Activated CD4-positive, CD25-positive, alpha-beta regulatory T cell treated with anti-CD3 and anti-CD28 coated beads, Interleukin-2, amount 50 U/mL, for 72 hours (primary cell): ENCODE results near the gene TXNRD2.

ENCODE experiments used
- DNase-seq: peaks from one replicate; pipeline ENCODE4 v3.0.0; 2021

The TXNRD2 gene

DNA sequence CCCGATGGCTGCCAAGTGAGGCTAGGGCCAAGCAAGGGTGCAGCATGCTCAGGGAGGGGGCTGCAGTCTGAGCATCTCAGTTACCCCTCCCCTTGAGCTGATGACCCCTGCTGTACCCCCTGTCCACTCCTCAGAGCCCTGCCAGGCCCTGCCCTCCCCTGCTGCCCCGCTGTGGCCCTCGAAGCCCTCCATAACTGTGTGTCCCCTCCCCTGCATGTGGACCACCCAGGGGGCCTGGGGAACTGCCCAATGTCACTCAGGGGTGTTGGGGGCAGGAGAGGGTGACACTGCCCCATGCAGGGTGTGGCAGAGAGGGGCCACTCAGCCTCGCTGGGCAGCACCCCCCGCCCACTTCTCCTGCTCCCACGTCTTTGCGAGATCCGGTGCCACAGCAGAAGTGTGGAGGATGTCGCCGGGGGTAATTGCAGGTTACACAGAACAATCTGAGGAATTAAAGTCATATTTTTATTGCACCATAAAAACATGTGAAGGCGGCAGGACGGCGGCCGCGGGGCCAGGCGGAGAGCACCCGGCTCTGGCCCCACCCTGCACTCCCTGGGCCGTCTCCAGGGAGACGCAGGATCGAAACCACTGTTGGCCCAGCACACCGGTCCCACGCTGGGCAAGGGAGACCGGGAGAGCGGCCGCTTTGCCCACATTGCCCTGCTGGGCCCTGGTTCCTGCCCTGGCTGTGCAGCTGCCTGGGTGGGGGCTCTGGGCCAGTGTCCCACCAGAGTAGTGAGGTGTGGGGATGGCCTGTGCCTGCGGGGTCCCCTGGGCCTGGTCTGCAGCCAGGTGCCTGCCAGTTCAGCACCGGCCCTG is 68.3 kb downstream of the TXNRD2 start:
- no peak for DNase-seq

- peak; percentile 25 for DNase-seq
Observed at GRCh38 chr22:19872779-19873137, 68.9 kb downstream of the TXNRD2 start.

- DNase-seq: peak; percentile 27
Observed at GRCh38 chr22:19871845-19872778, 69.5 kb downstream of the TXNRD2 start.

DNA sequence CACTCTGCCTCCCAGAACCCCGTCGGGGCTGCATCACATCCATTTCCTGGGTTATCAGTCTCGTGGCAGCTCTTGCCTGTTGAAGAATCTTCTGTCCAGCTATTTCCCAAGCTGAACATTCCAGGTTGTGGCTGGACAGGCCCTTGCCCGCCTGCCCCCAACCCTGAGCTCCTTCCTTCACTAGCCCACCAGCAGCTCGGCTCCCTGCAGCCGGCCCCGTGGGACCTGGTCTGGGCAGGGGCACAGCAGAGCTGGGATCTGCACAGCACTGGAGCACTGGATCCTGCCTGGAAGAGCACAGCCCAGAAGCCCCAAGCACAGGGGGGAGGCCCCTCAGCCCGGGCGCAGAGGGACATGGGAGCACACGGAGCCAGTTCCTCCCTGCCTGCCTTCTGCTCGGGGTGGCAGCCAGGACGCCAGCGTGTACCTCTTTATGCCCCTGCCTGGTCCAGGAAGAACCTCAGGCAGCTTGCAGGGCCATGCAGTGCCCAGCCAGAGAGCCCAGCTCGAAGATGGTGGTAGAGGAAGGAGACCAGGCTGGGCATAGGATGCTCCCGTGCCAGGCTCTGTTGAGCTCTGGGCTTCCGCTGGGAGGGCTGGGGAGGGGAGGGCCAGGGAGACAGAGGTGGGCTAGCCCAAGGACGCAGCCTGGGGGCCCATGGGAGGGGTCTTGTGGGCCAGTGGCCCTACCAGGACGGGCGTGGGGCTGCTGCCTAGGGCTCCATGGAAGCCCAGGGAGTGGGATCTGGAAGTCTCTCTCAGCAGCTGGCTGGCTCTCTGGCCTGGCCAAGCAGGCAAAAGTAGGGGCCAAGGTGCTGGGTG is 70.4 kb downstream of the TXNRD2 start:
- no peak for DNase-seq

GRCh38 chr22:19870153-19871022 is 71.2 kb downstream of the TXNRD2 start:
- DNase-seq: no peak

DNA sequence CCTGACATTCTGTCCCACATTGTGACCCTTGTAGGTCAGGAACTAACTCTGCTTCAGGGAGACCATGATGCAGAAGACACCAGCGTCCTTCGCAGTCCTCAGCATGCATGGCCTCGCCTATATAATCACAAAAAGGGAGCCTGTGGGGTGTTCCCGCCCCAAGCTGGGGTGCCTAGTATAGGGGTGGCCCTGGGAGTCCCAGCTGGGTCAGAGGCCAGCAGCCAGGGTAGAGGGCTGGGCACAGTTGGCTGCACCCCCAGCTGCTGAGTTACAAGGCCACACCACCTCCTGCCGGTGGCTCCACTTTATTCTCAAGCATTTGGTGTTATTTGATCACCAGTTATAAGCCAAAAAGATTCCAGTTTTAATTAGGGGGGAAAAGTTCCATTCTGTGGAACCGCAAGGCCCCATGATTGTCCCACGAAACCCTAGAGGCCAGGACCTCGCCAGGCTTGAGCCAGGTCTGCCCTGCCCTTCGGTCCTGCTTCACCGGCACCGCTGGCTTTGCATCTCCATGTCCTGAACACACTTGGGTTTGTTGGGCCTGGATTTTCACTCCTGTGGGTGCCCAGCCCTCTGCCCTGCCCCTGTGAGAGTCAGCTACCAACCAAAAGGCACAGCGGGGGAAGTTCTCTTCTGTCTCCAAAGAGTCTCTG is 72.0 kb downstream of the TXNRD2 start:
- no peak for DNase-seq

- no peak for DNase-seq
Observed at GRCh38 chr22:19868773-19869471, 72.7 kb downstream of the TXNRD2 start.

DNA sequence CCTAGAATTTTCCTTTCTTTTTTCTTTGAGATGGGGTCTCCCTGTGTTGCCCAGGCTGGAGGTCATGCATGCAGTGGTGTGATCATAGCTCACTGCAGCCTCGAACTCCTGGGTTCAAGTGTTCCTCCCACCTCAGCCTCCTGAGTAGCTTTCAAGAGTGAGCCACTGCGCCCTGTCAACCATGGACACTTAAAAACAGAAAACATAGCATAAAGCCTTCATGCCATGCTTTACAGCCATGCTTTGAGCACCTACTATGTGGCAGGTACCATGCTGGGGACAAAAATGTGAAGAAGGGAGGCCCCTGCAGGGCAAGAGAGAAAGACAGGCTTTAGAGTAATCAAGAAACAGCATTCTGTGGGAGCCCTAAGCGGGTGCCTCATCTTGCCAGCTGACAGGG is 73.3 kb downstream of the TXNRD2 start:
- DNase-seq: no peak

- no peak for DNase-seq
Observed at GRCh38 chr22:19867617-19868016, 74.0 kb downstream of the TXNRD2 start.

DNA sequence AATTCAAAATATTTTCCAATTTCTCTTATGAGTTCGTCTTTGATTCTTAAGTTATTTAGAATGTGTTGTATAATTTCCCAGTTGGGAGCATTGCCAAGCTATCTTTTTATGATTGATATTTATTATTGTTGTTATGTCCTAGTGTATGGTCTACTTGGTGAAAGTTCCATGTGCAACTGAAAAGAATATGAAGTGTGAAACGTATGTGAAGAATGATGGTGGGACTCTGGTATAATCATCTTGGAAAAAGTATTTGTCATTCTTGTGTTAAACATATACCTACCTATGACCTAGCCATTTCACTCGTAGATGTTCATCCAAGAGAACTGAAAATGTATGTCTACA is 75.0 kb downstream of the TXNRD2 start:
- DNase-seq: no peak

DNA sequence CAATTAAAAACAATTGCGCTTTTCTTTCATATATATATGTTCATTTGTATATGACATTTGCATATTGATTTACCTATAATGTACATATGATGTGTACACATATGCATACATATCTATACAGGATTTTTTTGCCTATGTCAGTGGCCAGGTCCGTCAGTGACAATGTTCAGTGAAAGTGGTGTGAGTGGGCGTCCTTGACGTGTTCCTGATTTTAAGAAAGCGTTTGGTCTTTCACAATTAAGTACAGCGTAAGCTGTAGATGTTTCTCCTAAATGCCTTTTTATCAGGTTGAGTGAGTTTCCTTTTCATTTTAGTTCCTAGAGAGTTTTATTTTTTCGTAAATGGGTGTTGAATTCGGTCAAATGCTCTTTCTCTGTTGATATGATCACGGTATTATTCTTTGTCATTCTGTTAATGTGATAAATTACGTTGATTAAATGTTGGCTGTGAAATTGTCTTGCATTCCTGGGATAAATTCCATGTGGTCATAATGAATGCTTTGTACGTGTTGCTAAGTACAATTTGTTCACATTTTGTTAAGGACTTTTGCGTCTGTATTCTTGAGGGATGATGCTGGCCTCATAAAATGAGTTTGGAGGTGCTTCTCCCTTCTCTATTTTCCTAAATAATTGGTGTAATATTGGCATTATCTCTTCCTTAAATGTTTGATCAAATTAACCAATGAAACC is 76.3 kb downstream of the TXNRD2 start:
- no peak for DNase-seq

DNA sequence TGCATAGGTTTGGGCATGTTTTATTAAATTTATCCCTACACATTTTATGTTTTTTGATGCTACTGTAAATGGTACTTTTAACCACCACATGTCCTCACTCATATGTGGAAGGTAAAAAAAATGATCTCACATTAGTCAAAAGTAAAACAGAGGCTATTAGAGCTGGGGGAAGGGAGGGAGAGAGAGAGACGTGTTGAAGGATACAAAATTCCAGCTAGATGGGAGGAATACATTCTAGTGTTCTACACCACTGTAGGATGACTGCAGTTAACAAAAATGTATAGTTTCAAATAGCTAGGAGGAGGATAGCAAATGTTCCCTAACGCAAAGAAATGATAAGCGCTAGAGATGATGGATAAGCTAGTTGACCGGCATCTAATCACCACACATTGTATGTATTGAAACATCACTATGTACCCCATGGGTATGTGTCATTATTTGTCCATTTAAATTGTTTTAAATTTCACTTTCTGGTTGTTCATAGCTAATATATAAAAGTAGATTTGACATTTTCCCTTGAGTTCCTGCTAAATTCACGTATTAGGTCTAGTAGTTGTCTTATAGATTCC is 77.0 kb downstream of the TXNRD2 start:
- no peak for DNase-seq

DNA sequence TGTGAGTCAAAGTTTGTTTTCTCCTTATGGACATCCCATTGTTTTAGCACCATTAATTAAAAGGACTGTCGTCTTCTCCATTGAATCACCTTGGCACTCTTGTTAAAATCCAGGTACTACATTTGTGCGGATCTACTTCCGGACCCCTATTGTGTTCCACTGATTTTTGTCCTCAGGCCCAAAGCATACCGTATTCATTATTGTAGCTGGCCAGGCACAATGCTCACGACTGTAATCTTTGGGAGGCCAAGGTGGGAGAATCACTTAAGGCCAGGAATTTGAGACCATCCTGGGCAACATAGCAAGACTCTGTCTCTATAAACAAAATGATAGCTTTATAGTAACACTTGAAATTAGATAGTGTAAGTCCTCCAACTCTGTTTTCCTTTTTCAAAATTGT is 78.0 kb downstream of the TXNRD2 start:
- DNase-seq: no peak

DNA sequence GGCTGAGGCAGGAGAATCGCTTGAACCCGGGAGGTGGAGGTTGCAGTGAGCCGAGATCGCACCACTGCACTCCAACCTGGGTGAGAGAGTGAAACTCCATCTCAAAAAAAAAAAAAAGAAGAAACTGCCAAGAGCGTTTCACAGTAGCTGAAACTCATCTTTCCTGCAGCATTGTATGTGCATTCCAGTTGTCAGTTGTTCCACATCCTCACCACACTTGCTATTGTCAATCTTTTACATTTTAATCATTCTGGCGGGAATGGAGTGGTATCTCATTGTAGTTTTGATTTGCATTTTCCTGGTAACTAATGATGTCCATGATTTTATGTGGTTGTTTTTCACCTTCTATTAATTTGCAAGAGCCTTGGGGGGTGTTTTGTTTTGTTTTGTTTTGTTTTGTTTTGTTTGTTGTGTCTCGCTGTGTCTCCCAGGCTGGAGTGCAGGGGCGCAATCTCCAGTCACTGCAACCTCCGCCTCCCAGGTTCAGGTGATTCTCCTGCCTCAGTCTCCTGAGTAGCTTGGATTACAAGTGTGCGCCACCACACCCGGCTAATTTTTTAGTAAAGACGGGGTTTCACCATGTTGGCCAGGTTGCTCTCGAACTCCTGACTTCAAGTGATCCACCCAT is 78.9 kb downstream of the TXNRD2 start:
- DNase-seq: no peak

- DNase-seq: no peak
Observed at GRCh38 chr22:19859861-19860510, 81.6 kb downstream of the TXNRD2 start.

DNA sequence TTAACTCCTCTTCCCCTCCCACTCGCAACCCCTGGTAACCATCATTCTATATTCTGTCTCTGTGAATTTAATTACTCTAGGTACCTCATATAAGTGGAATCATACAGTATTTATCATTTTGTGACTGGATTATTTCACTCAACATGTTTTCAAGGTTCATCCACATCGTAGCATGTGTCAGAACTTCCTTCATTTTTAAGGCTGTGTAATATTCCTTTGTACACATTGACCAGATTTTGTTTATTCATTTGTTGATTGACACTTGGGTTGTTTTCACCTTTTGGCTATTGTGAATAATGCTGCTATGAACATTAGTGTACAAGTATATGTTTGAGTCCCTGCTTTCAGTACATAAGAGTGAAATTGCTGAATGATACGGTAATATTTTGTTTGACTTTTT is 84.2 kb downstream of the TXNRD2 start:
- DNase-seq: no peak

- DNase-seq: peak; percentile 64
Observed at GRCh38 chr22:19855504-19856409, 85.9 kb downstream of the TXNRD2 start.
